Measurements from ENCODE around the gene MMP1. TPM values are rescaled to one million over a fixed set of nuclear protein-coding genes. Genes with fewer than 3 reads are reported as not detected.

The MMP1 gene
- total RNA-seq, 2 donors from 2014 or later: 1.2 TPM; not detected in 1

DNA sequence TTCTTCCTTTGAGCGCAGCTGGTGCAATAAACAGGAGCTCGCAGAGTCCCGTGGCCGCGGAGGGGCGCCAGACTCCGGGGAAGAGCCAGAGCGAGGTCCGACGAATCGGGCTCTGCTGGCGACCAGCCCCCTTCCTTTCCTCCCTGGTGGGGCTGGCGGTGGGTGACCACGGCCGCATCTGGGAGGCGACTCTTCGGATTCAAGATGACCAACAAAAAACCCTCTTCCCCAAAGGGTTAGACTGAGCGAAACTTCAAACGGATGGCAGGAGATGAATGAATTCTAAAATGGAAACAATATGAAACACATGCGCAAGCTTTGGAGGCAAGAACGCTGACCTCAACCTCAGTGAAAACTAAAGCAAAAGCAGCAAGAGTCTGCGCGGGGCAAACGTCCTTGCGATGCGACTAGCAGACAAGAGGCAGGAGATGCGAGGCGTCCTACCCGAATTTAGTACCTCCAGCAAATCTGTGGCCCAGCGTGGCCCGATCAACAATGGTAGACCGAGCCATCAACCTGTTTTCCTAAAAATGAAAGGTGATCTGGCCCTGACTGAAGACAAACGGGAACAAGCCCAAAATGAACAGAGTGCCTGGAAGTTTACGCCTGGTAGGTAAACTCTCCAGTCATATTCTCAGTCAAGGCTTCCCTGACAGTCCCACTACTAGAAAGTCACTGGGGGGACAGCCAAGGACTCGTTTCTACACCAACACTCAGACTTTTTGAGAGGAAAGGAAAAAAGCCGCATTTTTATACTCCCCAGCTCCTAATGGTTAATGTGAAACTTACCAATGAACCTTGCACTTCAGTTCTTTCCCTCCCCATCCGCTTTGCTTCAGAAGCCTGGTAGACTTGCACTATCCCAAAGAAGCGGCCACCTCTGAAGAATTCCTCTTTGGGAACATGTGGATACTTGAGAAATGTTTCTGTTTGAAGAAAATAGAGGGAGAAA lies 33.8 kb upstream of the MMP1 start:
- peak overlapping the region in 1 of 2 donors; percentile 7 for H3K4me3 ChIP-seq
- DNase-seq (ENCODE audit: low spot score): peak; percentile 30
- intact Hi-C loops (cut with DNase I): loop anchor here (10.0 kb wide), 1 partner anchor 113 kb away; no protein-coding TSS in a partner anchor
- H3K27me3 ChIP-seq (replicated peaks; ENCODE audit: insufficient read depth): no peaks in the 10 kb centered on the region
- H3K4me1 ChIP-seq (replicated peaks): no peaks in the 10 kb centered on the region
- H3K9me3 ChIP-seq: no peaks in the 10 kb centered on the region
- H3K36me3 ChIP-seq: no peaks in the 10 kb centered on the region
- no peak overlapping the region for H3K27ac ChIP-seq
- 60% methylated on average over 38 of the region's 38 CpGs for WGBS
- TF ChIP-seq POLR2AphosphoS5 (IDR thresholded peaks at IDR 0.05): no peak
- TF ChIP-seq, protein P1, sequence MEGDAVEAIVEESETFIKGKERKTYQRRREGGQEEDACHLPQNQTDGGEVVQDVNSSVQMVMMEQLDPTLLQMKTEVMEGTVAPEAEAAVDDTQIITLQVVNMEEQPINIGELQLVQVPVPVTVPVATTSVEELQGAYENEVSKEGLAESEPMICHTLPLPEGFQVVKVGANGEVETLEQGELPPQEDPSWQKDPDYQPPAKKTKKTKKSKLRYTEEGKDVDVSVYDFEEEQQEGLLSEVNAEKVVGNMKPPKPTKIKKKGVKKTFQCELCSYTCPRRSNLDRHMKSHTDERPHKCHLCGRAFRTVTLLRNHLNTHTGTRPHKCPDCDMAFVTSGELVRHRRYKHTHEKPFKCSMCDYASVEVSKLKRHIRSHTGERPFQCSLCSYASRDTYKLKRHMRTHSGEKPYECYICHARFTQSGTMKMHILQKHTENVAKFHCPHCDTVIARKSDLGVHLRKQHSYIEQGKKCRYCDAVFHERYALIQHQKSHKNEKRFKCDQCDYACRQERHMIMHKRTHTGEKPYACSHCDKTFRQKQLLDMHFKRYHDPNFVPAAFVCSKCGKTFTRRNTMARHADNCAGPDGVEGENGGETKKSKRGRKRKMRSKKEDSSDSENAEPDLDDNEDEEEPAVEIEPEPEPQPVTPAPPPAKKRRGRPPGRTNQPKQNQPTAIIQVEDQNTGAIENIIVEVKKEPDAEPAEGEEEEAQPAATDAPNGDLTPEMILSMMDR (IDR thresholded peaks at IDR 0.05): peak in 3 of 4 experiments; percentile 14 to 46 (median 40)
- no peak for TF ChIP-seq POLR2A (IDR thresholded peaks at IDR 0.05)

GRCh38 chr11:102831128-102831488 lies 33.1 kb upstream of the MMP1 start:
- Histone ChIP-seq H3K4me3 (no peak overlapping the region), H3K27me3 (replicated peaks; ENCODE audit: insufficient read depth) (no peaks in the 10 kb centered on the region), H3K9me3 (no peaks in the 10 kb centered on the region), H3K27ac (no peak overlapping the region), H3K4me1 (replicated peaks) (no peaks in the 10 kb centered on the region), H3K36me3 (no peaks in the 10 kb centered on the region)
- no peak for DNase-seq (ENCODE audit: low spot score)
- TF ChIP-seq, protein P1 (IDR thresholded peaks at IDR 0.05): no peak
- no peak for TF ChIP-seq POLR2A (IDR thresholded peaks at IDR 0.05)
- TF ChIP-seq POLR2AphosphoS5 (IDR thresholded peaks at IDR 0.05): no peak
- WGBS: 80% methylated on average over 2 of the region's 2 CpGs
- intact Hi-C loops (cut with DNase I): loop anchor here (10.0 kb wide), 1 partner anchor 114 kb away; no protein-coding TSS in a partner anchor

DNA sequence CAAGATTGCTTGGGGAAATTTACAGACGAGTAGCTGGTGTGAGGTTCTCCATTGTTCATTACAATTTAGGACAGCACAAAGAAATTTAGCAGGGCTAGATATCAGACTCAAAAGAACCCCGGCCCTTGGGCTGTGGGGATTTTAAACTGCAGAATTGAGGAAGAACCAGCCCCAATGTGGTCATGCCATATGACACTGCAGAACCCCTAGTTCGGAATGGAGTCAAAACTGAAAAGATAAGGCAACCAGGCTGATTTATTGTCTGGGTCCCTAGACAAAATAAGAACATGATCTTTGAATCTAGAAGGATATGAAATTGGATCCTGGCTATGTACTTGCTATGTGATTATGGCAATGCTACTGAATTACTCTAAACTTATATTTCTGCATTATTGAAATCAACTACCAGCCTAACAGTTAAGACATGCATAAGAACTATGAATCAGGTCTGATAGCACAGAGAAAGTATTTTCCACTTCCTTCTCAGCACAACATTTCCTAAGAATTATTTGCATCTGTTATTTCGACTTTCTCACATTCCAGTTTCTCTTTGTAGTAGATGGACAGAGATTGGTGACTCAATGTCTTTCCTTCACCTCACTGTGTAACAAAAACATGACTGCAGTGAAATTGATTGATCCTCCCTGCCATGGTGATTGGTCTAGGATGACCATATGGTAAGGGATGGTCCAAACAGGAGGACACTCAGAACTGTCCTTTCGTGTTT lies 32.2 kb upstream of the MMP1 start:
- intact Hi-C loops (cut with DNase I): loop anchor here (10.0 kb wide), 1 partner anchor 115 kb away; no protein-coding TSS in a partner anchor
- Histone ChIP-seq H3K4me1 (replicated peaks) (no peaks in the 10 kb centered on the region), H3K36me3 (no peaks in the 10 kb centered on the region), H3K27ac (no peak overlapping the region), H3K4me3 (no peak overlapping the region), H3K9me3 (no peaks in the 10 kb centered on the region), H3K27me3 (replicated peaks; ENCODE audit: insufficient read depth) (no peaks in the 10 kb centered on the region)
- TF ChIP-seq, protein P1 (IDR thresholded peaks at IDR 0.05): no peak
- TF ChIP-seq POLR2AphosphoS5 (IDR thresholded peaks at IDR 0.05): no peak
- TF ChIP-seq POLR2A (IDR thresholded peaks at IDR 0.05): no peak
- DNase-seq (ENCODE audit: low spot score): no peak
- 62% methylated on average over 5 of the region's 5 CpGs for WGBS

DNA sequence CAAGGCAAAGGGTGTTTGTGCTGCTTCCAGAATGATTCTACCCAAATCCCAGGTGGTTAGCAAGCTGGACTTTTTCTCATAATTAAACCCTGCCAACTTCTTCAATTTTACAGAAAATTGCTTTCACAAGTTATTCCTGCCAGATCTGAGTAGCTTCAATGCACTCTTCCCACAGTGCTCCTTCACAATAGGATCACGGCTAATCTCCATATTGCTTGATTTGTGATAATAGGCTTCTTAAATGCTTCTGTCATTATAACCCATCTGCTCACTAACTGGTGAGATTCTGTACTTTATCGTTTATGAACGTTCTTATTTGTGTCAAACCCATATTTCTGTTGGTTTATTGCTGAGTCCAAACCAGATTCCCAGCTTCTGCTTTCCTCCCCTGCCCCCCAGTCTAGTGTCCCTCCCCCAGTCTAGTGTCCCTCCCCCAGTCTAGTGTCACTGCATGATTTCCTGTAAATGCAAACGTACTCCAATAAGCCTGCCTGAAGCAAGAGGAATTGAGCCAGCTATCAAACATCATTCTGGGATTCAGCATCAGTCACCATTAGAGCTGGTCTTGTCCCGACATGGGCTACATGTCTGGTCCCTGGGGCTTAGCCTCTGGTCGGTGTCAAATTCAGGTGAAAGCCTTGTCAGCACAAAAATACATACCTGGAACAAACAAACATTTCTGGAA lies 31.5 kb upstream of the MMP1 start:
- no peak for DNase-seq (ENCODE audit: low spot score)
- no peak overlapping the region for H3K4me3 ChIP-seq
- no peaks in the 10 kb centered on the region for H3K9me3 ChIP-seq
- intact Hi-C loops (cut with DNase I): no loop called here
- no peak for TF ChIP-seq POLR2A (IDR thresholded peaks at IDR 0.05)
- TF ChIP-seq, protein P1 (IDR thresholded peaks at IDR 0.05): no peak
- no peak for TF ChIP-seq POLR2AphosphoS5 (IDR thresholded peaks at IDR 0.05)
- no peaks in the 10 kb centered on the region for H3K27me3 ChIP-seq (replicated peaks; ENCODE audit: insufficient read depth)
- no peaks in the 10 kb centered on the region for H3K4me1 ChIP-seq (replicated peaks)
- no peaks in the 10 kb centered on the region for H3K36me3 ChIP-seq
- no peak overlapping the region for H3K27ac ChIP-seq
- 32% methylated on average over 6 of the region's 6 CpGs for WGBS
